Heart left ventricle (tissue), 16 donors: ENCODE measurements around the gene MKLN1. TPM values are rescaled to one million over a fixed set of nuclear protein-coding genes. Genes with fewer than 3 reads are reported as not detected.
"Not testable (repeated sequence)": the region's sequence is repeated elsewhere in the genome, so short reads cannot be mapped to it uniquely, and the experiment has no call there.

Experiments used
- ATAC-seq, 4 donors: fragments of 200-7000 bp; cut with Tn5 transposase; one replicate each; pipeline ENCODE4 v1.9.1; 2020 to 2022; ENCODE audit warnings: moderate library complexity in 4 of 4, mild to moderate bottlenecking in 3 of 4, moderate number of reproducible peaks in 1 of 4
- DNase-seq, 5 donors: peaks; one replicate each; pipeline ENCODE4 v3.0.0-alpha.2; 2020
- H3K27ac ChIP-seq, 12 donors: fragments of 200-600 bp; sonication (generic) in 4 of 12; one replicate each; pipeline versions ENCODE4 v1.5.0 to v1.8.0; 2016 to 2022; ENCODE audit warnings: mild to moderate bottlenecking in 2 of 12
- H3K27me3 ChIP-seq, 9 donors: fragments of 200-600 bp; sonication (generic) in 2 of 9; one replicate each; pipeline versions ENCODE4 v1.5.1 to v1.8.0; 2016 to 2022; ENCODE audit warnings: mild to moderate bottlenecking in 3 of 9
- H3K36me3 ChIP-seq, 9 donors: fragments of 200-600 bp; sonication (generic) in 2 of 9; one replicate each; pipeline versions ENCODE4 v1.5.0 to v1.8.0; 2018 to 2022; ENCODE audit warnings: mild to moderate bottlenecking in 2 of 9
- H3K4me1 ChIP-seq, 12 donors: fragments of 200-600 bp; sonication (generic) in 4 of 12; one replicate each; pipeline versions ENCODE4 v1.5.0 to v1.8.0; 2016 to 2022; ENCODE audit warnings: mild to moderate bottlenecking in 3 of 12
- H3K4me3 ChIP-seq, 12 donors: fragments of 200-600 bp; sonication (generic) in 4 of 12; one replicate each; pipeline versions ENCODE4 v1.5.0 to v1.8.0; 2017 to 2022; ENCODE audit warnings: mild to moderate bottlenecking in 9 of 12, moderate library complexity in 4 of 12
- H3K9me3 ChIP-seq, 12 donors: fragments of 200-600 bp; sonication (generic) in 4 of 12; one replicate each; pipeline versions ENCODE4 v1.5.0 to v1.8.0; 2016 to 2022; ENCODE audit warnings: mild to moderate bottlenecking in 1 of 12
- CTCF ChIP-seq, 12 donors: fragments of 200-600 bp; sonication (generic) in 4 of 12; IDR thresholded peaks; one replicate each; pipeline versions ENCODE4 v1.5.0 to v1.8.0; 2018 to 2022; ENCODE audit warnings: antibody characterized with exemption in 12 of 12, mild to moderate bottlenecking in 5 of 12
- POLR2A ChIP-seq, 2 donors: fragments of 450-650 bp; IDR thresholded peaks; one replicate each; pipeline ENCODE4 v1.6.1; 2017; ENCODE audit warnings: antibody characterized with exemption in 2 of 2, mild to moderate bottlenecking in 2 of 2, moderate library complexity in 2 of 2
- WGBS, 4 donors: extraction: QIAGEN DNeasy Blood & Tissue Kit in 2 of 4; methylation state at CpG; one replicate each; pipeline versions ENCODE4 v1.1.5 to v1.1.7; 2013 to 2018; 5-methylcytosine and 5-hydroxymethylcytosine counted together
- intact Hi-C, 10 donors: fragments of 100-400 bp; cut with DNase I; formaldehyde crosslinking; loops; one replicate each; pipeline versions ENCODE4 v1.11.1 to v1.14.2; 2022
- polyA plus RNA-seq, 2 donors: library from polyadenylated mRNA; stranded (reverse); fragments of 200-250 nt; gene quantifications; one replicate each; pipeline ENCODE4 v1.2.3, GENCODE V29; 2013
- total RNA-seq, 9 donors: library from RNA; depleted of rRNA in 2 of 9; stranded (reverse); fragments of >200 nt in 2 of 9; fragmentation: NEBNext Ultra II Directional in 3 of 9; extraction: Animal tissue kit (Norgen Biotek cat#: 25700) in 3 of 9; gene quantifications; one replicate each; pipeline versions ENCODE4 v1.1.0 to v1.2.4, GENCODE V29; 2016 to 2023
- donor health status: ischemic (EF 13 %, LVEDD 7.1; RV severe dilation, severe dysfunction).
- donor health status: healthy with polysubstance abuse.
- donor health status: DM: no; HTN: yes; CAD: no.
- donor health status: DM: no; HTN: no; CAD: no.
- donor health status: ischemic (EF 25% LVEDD 6.9; RV normal size, moderate dysfunction).
- donor health status: ischemic (EF 25% LVEDD 5.7; RV mildly dilated, moderate dysfunction).
- donor health status: healthy.
- donor health status: DM: yes; HTN: yes; CAD: no.
- donor health status: ischemic (EF 35%, LVEDD 5.7; RV mildly dilated, moderate dysfunction).
- donor health status: nonischemic (EF 11% LVEDD 7.7; RV severe dilation, severe dysfunction).
- donor health status: DM: yes; HTN: yes; CAD: no.
- donor health status: PGD.
- donor health status: ischemic (EF 29% LVEDD 5.4; RV normal size, mild dysfunction).
- donor health status: nonischemic (EF 23%, LVEDD 6.1; RV moderate dilation, normal function).

The MKLN1 gene
- total and polyA plus RNA-seq, 11 donors = 11.5 to 49.7 (median 37.6) TPM

- ATAC-seq (peak in 3 of 4 donors; percentile 11 to 19 (median 11)), DNase-seq (no peak)
- intact Hi-C loops = loop anchor here in 2 of 10 donors (10.0 kb wide), 2 partner anchors 51 to 81 kb away; partner anchors contain the start of gene PODXL (in 1 of the 2)
- H3K27me3 ChIP-seq = no peaks in the 10 kb centered on the region
- H3K27ac ChIP-seq = peak overlapping the region; percentile 15 to 86 (median 74)
- 49 to 63% (median 51%) methylated on average over 6 of the region's 6 CpGs for WGBS, 4 donors
- no peaks in the 10 kb centered on the region for H3K9me3 ChIP-seq
- H3K4me3 ChIP-seq = no peak overlapping the region
- peaks cover 14 to 52% (median 32%) of the 10 kb centered on the region in 12 donors for H3K4me1 ChIP-seq
- no peak for TF ChIP-seq CTCF (IDR thresholded peaks at IDR 0.05)
- no peak for TF ChIP-seq POLR2A (IDR thresholded peaks at IDR 0.05)
- peaks cover 0 to 85% (median 36%) of the 10 kb centered on the region in 9 donors for H3K36me3 ChIP-seq
These were observed 176.0 kb downstream of the MKLN1 start for GRCh38 chr7:131503639-131504038.

- no peak for TF ChIP-seq POLR2A (IDR thresholded peaks at IDR 0.05)
- no peak for TF ChIP-seq CTCF (IDR thresholded peaks at IDR 0.05)
- Histone ChIP-seq H3K4me3 (no peak overlapping the region), H3K9me3 (no peaks in the 10 kb centered on the region), H3K36me3 (peaks cover 0 to 85% (median 36%) of the 10 kb centered on the region in 9 donors), H3K27ac (peak overlapping the region in 7 of 12 donors; percentile 15 to 86 (median 71)), H3K27me3 (no peaks in the 10 kb centered on the region), H3K4me1 (peaks cover 14 to 59% (median 36%) of the 10 kb centered on the region in 12 donors)
- intact Hi-C loops = loop anchor here in 2 of 10 donors (10.0 kb wide), 2 partner anchors 50 to 80 kb away; partner anchors contain the start of gene PODXL (in 1 of the 2)
- WGBS, 4 donors = 85 to 93% (median 88%) methylated on average over 13 to 14 of the region's 14 CpGs
- DNase-seq (no peak), ATAC-seq (no peak)
These were observed 176.7 kb downstream of the MKLN1 start for GRCh38 chr7:131504157-131504899.

- Histone ChIP-seq H3K27ac (peak overlapping the region in 1 of 12 donors; percentile 12), H3K4me1 (peaks cover 14 to 59% (median 36%) of the 10 kb centered on the region in 12 donors), H3K36me3 (peaks cover 0 to 87% (median 39%) of the 10 kb centered on the region in 9 donors)
- H3K27me3 ChIP-seq, ATAC-seq, DNase-seq, H3K9me3 ChIP-seq, H3K4me3 ChIP-seq: not testable (repeated sequence)
- 93 to 95% (median 94%) methylated on average over 8 of the region's 8 CpGs for WGBS, 4 donors
- intact Hi-C loops = loop anchor here in 6 of 10 donors (5.0 to 10.0 kb wide), 4 partner anchors 37 to 80 kb away; partner anchors contain the start of gene PODXL (in 1 of the 6)
These were observed 177.5 kb downstream of the MKLN1 start for GRCh38 chr7:131505037-131505620.

GRCh38 chr7:131505636-131506557 lies 178.2 kb downstream of the MKLN1 start:
- ATAC-seq (no peak), DNase-seq (no peak)
- Histone ChIP-seq H3K4me3 (no peak overlapping the region), H3K9me3 (no peaks in the 10 kb centered on the region), H3K36me3 (peaks cover 0 to 87% (median 43%) of the 10 kb centered on the region in 9 donors), H3K4me1 (peaks cover 14 to 61% (median 37%) of the 10 kb centered on the region in 12 donors), H3K27me3 (no peaks in the 10 kb centered on the region), H3K27ac (no peak overlapping the region)
- WGBS, 4 donors = 90 to 91% (median 90%) methylated on average over 27 to 30 of the region's 30 CpGs
- TF ChIP-seq POLR2A (IDR thresholded peaks at IDR 0.05) = no peak
- TF ChIP-seq CTCF (IDR thresholded peaks at IDR 0.05) = no peak
- intact Hi-C loops = loop anchor here in 6 of 10 donors (5.0 to 10.0 kb wide), 4 partner anchors 36 to 79 kb away; partner anchors contain the start of gene PODXL (in 1 of the 6)
